HEK293 (cell line): ENCODE measurements around the gene TNNC1.

Experiments
- CTCF ChIA-PET: fragments of 350-600 bp; formaldehyde crosslinking; extraction: SDS; loops from one replicate; lab custom pipeline; 2021; ENCODE audit warnings: antibody characterized with exemption; lab: Yijun Ruan, JAX
- POLR2A ChIA-PET: fragments of 300-600 bp; formaldehyde crosslinking; extraction: SDS; loops from one replicate; lab custom pipeline; 2020; ENCODE audit warnings: antibody characterized with exemption, inconsistent platforms; lab: Yijun Ruan, JAX
- H3K27ac ChIP-seq: fragments of 200-500 bp; sonication (Bioruptor generic); 2 replicates; pipeline ENCODE4 v1.5.1; 2014; ENCODE audit warnings: low read depth, low read length, control low read depth, inconsistent platforms; ENCODE audit errors: extremely low read depth
- H3K36me3 ChIP-seq, 2 experiments: fragments of 200-500 bp in 1 of 2; sonication (Bioruptor generic) in 1 of 2; 1 replicate in 1 of 2; 2 replicates in 1 of 2; pipeline ENCODE4 v1.5.1; 2014 to 2017; ENCODE audit warnings: inconsistent platforms in 2 of 2, low read length in 2 of 2; ENCODE audit not compliant: control insufficient read depth in 2 of 2, insufficient read depth in 1 of 2
- H3K4me1 ChIP-seq: fragments of 200-500 bp; sonication (Bioruptor generic); 2 replicates; pipeline ENCODE4 v1.5.1; 2014; ENCODE audit warnings: mild to moderate bottlenecking, low read length, inconsistent platforms; ENCODE audit not compliant: control insufficient read depth, insufficient read depth
- H3K4me3 ChIP-seq: 2 replicates; pipeline ENCODE4 v1.5.1; 2011; ENCODE audit warnings: low read depth, mild to moderate bottlenecking, control low read depth, low read length, moderate library complexity
- H3K9me3 ChIP-seq: fragments of 200-500 bp; sonication (Bioruptor generic); 2 replicates; pipeline ENCODE4 v1.5.1; 2014; ENCODE audit warnings: low read depth, low read length, inconsistent platforms; ENCODE audit not compliant: control insufficient read depth, insufficient read depth
- GFI1B ChIP-seq: fragments of 450-650 bp; formaldehyde crosslinking; IDR thresholded peaks from 2 replicates; pipeline ENCODE4 v1.5.1; 2016; ENCODE audit warnings: missing biosample characterization, missing genetic modification characterization
- GLI4 ChIP-seq: fragments of 450-650 bp; formaldehyde crosslinking; IDR thresholded peaks from 2 replicates; pipeline ENCODE4 v1.5.1; 2016; ENCODE audit warnings: missing biosample characterization, missing genetic modification characterization
- RBAK ChIP-seq: fragments of 450-650 bp; formaldehyde crosslinking; IDR thresholded peaks from 2 replicates; pipeline ENCODE4 v1.5.1; 2016; ENCODE audit warnings: missing biosample characterization, missing genetic modification characterization
- SCRT2 ChIP-seq: fragments of 450-650 bp; formaldehyde crosslinking; IDR thresholded peaks from 2 replicates; pipeline ENCODE4 v1.5.1; 2016; ENCODE audit warnings: missing biosample characterization, missing genetic modification characterization
- TCF7L2 ChIP-seq: IDR thresholded peaks from 2 replicates; pipeline ENCODE4 v1.6.1; 2011; ENCODE audit warnings: low read depth, mild to moderate bottlenecking, inconsistent platforms, low read length, moderate library complexity, borderline replicate concordance
- ZFP69B ChIP-seq: fragments of 450-650 bp; formaldehyde crosslinking; IDR thresholded peaks from 2 replicates; pipeline ENCODE4 v1.5.1; 2016; ENCODE audit warnings: missing biosample characterization, missing genetic modification characterization
- ZNF112 ChIP-seq: fragments of 450-650 bp; formaldehyde crosslinking; IDR thresholded peaks from 2 replicates; pipeline ENCODE4 v1.5.0; 2017; ENCODE audit warnings: missing biosample characterization, missing genetic modification characterization
- ZNF211 ChIP-seq: fragments of 450-650 bp; formaldehyde crosslinking; IDR thresholded peaks from 2 replicates; pipeline ENCODE4 v1.5.1; 2016; ENCODE audit warnings: low read depth, missing biosample characterization, missing genetic modification characterization
- ZNF214 ChIP-seq: fragments of 450-650 bp; formaldehyde crosslinking; IDR thresholded peaks from 2 replicates; pipeline ENCODE4 v1.5.1; 2017; ENCODE audit warnings: missing biosample characterization, mild to moderate bottlenecking, missing genetic modification characterization, borderline replicate concordance
- ZNF416 ChIP-seq: fragments of 450-650 bp; formaldehyde crosslinking; IDR thresholded peaks from 2 replicates; pipeline ENCODE4 v1.5.1; 2016; ENCODE audit warnings: missing biosample characterization, missing genetic modification characterization
- ZNF510 ChIP-seq: fragments of 450-650 bp; formaldehyde crosslinking; IDR thresholded peaks from 2 replicates; pipeline ENCODE4 v1.5.1; 2018; ENCODE audit warnings: mild to moderate bottlenecking, missing genetic modification characterization, missing biosample characterization; ENCODE audit not compliant: insufficient replicate concordance
- ZNF544 ChIP-seq: fragments of 450-650 bp; formaldehyde crosslinking; IDR thresholded peaks from 2 replicates; pipeline ENCODE4 v1.5.0; 2017; ENCODE audit warnings: missing biosample characterization, missing genetic modification characterization
- ZNF624 ChIP-seq: fragments of 450-650 bp; formaldehyde crosslinking; IDR thresholded peaks from 2 replicates; pipeline ENCODE4 v1.5.1; 2017; ENCODE audit warnings: missing biosample characterization, missing genetic modification characterization
- ZNF654 ChIP-seq: fragments of 450-650 bp; formaldehyde crosslinking; IDR thresholded peaks from 2 replicates; pipeline ENCODE4 v1.5.1; 2016; ENCODE audit warnings: low read depth, missing biosample characterization, missing genetic modification characterization
- ZNF76 ChIP-seq: fragments of 450-650 bp; formaldehyde crosslinking; IDR thresholded peaks from 2 replicates; pipeline ENCODE4; 2016; ENCODE audit warnings: low read depth, missing biosample characterization, missing genetic modification characterization, borderline replicate concordance
- ZSCAN30 ChIP-seq: fragments of 450-650 bp; IDR thresholded peaks from 2 replicates; pipeline ENCODE4 v1.5.1; 2018; ENCODE audit warnings: missing biosample characterization, mild to moderate bottlenecking, missing genetic modification characterization, moderate library complexity
- ZXDB ChIP-seq: fragments of 450-650 bp; formaldehyde crosslinking; IDR thresholded peaks from 2 replicates; pipeline ENCODE4 v1.5.1; 2016; ENCODE audit warnings: missing biosample characterization, missing genetic modification characterization
- TF ChIP-seq, protein P1 (sequence below): fragments of 450-650 bp; formaldehyde crosslinking; conservative IDR thresholded peaks from 2 replicates; pipeline ENCODE4 v1.5.1; 2016; ENCODE audit warnings: low read depth, missing biosample characterization, missing genetic modification characterization
- TF ChIP-seq, protein P2 (sequence below): fragments of 450-650 bp; formaldehyde crosslinking; IDR thresholded peaks from 2 replicates; pipeline ENCODE4 v1.5.1; 2016; ENCODE audit warnings: missing biosample characterization, missing genetic modification characterization

Gene TNNC1

DNA sequence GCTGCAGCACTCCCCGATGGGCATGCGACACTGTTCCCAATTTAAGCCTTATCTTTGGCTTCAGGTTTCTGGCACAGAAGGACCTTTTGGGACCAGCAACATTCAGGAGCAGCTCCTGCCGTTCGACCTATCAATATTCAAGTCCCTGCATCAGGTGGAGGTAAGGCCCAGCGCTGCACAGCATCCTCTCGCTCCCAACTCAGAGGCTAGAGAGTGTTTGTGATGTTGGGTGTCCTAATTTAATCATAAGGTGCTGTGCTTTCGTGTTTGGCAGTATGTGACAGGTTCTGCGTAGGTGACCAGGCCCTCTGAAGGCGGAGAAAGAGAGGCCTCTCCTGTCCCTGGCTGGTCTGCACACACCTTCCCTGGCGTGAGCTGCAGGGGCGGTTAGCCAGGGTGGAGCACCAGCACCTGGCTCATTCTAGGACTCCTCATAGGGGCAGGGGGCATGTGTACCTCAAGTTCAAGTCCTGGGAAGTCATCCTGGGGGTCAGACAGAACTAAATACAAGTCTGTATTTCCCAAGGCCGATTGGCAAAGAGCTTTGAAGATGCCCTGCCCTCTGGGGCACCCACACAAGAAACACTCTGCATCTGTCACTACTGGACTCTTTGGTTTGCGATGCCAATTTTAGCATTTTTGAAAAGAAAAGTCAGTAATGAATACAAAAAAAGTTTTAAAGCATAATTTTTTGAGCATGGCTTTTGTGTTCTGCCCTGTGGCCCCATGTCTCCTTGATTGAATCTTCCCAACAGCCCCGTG is 18.6 kb upstream of the TNNC1 start (continued):
- TF ChIP-seq ZNF510 (tag by site-specific recombination) (no peak), RBAK (tag by site-specific recombination) (no peak), ZFP69B (tag by site-specific recombination) (no peak), ZSCAN30 (tag by site-specific recombination) (no peak)

GRCh38 chr3:52471371-52472238 is 17.8 kb upstream of the TNNC1 start:
- Histone ChIP-seq H3K4me3 (no peak overlapping the region), H3K27ac (no peak overlapping the region), H3K36me3 (peaks cover 7 to 89% of the 10 kb centered on the region in 2 experiments; a peak in 2 of 3 replicates), H3K9me3 (no peaks in the 10 kb centered on the region)
- CTCF ChIA-PET, result interaction anchor here (0.7 to 1.1 kb wide), 2 partner anchors 10 to 1262 kb away, joined by 3 to 4 read pairs; no protein-coding TSS in a partner anchor
- no peak for TF ChIP-seq TCF7L2
- peak; percentile 19; the same call in 1 of the 2 replicates for TF ChIP-seq SCRT2 (tag by site-specific recombination)
- TF ChIP-seq ZNF654 (tag by site-specific recombination), result peak; percentile 23
- TF ChIP-seq, protein P1, sequence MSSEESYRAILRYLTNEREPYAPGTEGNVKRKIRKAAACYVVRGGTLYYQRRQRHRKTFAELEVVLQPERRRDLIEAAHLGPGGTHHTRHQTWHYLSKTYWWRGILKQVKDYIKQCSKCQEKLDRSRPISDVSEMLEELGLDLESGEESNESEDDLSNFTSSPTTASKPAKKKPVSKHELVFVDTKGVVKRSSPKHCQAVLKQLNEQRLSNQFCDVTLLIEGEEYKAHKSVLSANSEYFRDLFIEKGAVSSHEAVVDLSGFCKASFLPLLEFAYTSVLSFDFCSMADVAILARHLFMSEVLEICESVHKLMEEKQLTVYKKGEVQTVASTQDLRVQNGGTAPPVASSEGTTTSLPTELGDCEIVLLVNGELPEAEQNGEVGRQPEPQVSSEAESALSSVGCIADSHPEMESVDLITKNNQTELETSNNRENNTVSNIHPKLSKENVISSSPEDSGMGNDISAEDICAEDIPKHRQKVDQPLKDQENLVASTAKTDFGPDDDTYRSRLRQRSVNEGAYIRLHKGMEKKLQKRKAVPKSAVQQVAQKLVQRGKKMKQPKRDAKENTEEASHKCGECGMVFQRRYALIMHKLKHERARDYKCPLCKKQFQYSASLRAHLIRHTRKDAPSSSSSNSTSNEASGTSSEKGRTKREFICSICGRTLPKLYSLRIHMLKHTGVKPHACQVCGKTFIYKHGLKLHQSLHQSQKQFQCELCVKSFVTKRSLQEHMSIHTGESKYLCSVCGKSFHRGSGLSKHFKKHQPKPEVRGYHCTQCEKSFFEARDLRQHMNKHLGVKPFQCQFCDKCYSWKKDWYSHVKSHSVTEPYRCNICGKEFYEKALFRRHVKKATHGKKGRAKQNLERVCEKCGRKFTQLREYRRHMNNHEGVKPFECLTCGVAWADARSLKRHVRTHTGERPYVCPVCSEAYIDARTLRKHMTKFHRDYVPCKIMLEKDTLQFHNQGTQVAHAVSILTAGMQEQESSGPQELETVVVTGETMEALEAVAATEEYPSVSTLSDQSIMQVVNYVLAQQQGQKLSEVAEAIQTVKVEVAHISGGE (tag by site-specific recombination), result peak; percentile 41; the same call in 1 of the 2 replicates
- no peak for TF ChIP-seq ZNF112 (tag by site-specific recombination)
- no peak for TF ChIP-seq ZNF214 (tag by site-specific recombination)
- TF ChIP-seq ZNF416 (tag by site-specific recombination), result no peak
- no peak for TF ChIP-seq ZNF544 (tag by site-specific recombination)
- TF ChIP-seq GFI1B (tag by site-specific recombination), result no peak
- TF ChIP-seq ZNF76 (tag by site-specific recombination), result no peak
- no peak for TF ChIP-seq ZNF624 (tag by site-specific recombination)
- no peak for TF ChIP-seq ZXDB (tag by site-specific recombination)
- TF ChIP-seq GLI4, result no peak
- TF ChIP-seq, protein P2, sequence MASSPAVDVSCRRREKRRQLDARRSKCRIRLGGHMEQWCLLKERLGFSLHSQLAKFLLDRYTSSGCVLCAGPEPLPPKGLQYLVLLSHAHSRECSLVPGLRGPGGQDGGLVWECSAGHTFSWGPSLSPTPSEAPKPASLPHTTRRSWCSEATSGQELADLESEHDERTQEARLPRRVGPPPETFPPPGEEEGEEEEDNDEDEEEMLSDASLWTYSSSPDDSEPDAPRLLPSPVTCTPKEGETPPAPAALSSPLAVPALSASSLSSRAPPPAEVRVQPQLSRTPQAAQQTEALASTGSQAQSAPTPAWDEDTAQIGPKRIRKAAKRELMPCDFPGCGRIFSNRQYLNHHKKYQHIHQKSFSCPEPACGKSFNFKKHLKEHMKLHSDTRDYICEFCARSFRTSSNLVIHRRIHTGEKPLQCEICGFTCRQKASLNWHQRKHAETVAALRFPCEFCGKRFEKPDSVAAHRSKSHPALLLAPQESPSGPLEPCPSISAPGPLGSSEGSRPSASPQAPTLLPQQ (tag by site-specific recombination), result no peak
- TF ChIP-seq ZNF211 (tag by site-specific recombination), result no peak
- TF ChIP-seq, all 188 proteins: peak for 3
- no peaks in the 10 kb centered on the region for H3K4me1 ChIP-seq
- POLR2A ChIA-PET, result no interaction called here
